ENCODE data around the gene RALGAPB. TPM values are rescaled to one million over a fixed set of nuclear protein-coding genes. Genes with fewer than 3 reads are reported as not detected.

Gene RALGAPB
- total and polyA plus RNA-seq, 2 of the 13 experiments (the other 11 are each of a cell fraction or from before 2014, with no cell fraction given) = 17.6 to 30.6 TPM

DNA sequence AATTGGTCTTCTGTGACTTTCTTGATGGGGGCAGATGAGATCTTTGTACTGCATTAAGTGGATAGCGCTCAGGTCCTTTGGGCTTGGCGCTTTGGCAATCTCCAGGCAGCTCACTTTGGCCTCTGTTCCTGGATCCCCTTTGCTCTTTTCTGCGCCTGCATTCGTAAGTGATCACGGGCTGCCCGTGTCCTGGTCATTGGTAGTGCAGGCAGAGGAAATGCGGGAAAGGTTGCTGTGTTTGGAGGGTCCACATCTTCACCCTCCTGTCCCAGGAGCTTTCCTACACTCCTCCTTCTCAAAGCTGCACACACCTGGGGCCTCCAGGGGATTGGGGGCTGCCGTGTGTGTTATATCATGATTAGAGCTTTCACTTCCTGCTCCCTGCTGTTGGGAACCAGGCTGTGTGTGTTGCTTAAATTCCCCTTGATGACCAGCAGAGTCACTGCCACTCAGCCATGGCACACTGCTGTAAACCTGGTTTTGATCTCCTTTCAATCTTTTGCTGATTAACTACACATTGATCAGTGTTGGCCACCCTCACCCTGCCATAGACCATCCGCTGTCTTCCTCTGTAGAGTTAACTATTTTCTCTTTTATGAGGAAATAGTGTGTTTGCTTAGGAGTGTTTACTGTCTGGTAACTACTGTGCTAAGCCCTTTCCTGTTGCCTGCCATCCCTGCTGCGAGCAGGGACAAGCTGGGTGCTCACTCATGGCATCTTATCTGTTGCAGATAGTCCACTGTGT, 24.5 kb upstream of the RALGAPB start (continued):
- TF ChIP-seq, protein P1, sequence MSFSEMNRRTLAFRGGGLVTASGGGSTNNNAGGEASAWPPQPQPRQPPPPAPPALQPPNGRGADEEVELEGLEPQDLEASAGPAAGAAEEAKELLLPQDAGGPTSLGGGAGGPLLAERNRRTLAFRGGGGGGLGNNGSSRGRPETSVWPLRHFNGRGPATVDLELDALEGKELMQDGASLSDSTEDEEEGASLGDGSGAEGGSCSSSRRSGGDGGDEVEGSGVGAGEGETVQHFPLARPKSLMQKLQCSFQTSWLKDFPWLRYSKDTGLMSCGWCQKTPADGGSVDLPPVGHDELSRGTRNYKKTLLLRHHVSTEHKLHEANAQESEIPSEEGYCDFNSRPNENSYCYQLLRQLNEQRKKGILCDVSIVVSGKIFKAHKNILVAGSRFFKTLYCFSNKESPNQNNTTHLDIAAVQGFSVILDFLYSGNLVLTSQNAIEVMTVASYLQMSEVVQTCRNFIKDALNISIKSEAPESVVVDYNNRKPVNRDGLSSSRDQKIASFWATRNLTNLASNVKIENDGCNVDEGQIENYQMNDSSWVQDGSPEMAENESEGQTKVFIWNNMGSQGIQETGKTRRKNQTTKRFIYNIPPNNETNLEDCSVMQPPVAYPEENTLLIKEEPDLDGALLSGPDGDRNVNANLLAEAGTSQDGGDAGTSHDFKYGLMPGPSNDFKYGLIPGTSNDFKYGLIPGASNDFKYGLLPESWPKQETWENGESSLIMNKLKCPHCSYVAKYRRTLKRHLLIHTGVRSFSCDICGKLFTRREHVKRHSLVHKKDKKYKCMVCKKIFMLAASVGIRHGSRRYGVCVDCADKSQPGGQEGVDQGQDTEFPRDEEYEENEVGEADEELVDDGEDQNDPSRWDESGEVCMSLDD (CRISPR knock-in tag; IDR thresholded peaks at IDR 0.05; ENCODE audit: borderline replicate concordance) = no peak
- TF ChIP-seq MAF1 (CRISPR knock-in tag; IDR thresholded peaks at IDR 0.05; ENCODE audit: borderline replicate concordance) (no peak), FOXM1 (CRISPR knock-in tag; IDR thresholded peaks at IDR 0.05) (no peak), ZNF543 (CRISPR knock-in tag; IDR thresholded peaks at IDR 0.05) (no peak; the same call in 1 of the 2 replicates), SOX6 (IDR thresholded peaks at IDR 0.05) (no peak), SOX6 (CRISPR knock-in tag; IDR thresholded peaks at IDR 0.05) (peak; percentile 43; the same call in 1 of the 2 replicates), YEATS4 (CRISPR knock-in tag; IDR thresholded peaks at IDR 0.05; ENCODE audit: borderline replicate concordance) (no peak; the same call in 1 of the 2 replicates), TEAD2 (CRISPR knock-in tag; IDR thresholded peaks at IDR 0.05) (no peak), ZNF446 (CRISPR knock-in tag; IDR thresholded peaks at IDR 0.05) (peak; percentile 59; the same call in 1 of the 2 replicates), HMG20A (CRISPR knock-in tag; IDR thresholded peaks at IDR 0.05; ENCODE audit: borderline replicate concordance) (peak; percentile 74), NFIC (IDR thresholded peaks at IDR 0.05; ENCODE audit: low read length) (no peak), HOXA3 (CRISPR knock-in tag; IDR thresholded peaks at IDR 0.05) (peak; percentile 45; the same call in 1 of the 2 replicates)
- TF ChIP-seq, protein P2, sequence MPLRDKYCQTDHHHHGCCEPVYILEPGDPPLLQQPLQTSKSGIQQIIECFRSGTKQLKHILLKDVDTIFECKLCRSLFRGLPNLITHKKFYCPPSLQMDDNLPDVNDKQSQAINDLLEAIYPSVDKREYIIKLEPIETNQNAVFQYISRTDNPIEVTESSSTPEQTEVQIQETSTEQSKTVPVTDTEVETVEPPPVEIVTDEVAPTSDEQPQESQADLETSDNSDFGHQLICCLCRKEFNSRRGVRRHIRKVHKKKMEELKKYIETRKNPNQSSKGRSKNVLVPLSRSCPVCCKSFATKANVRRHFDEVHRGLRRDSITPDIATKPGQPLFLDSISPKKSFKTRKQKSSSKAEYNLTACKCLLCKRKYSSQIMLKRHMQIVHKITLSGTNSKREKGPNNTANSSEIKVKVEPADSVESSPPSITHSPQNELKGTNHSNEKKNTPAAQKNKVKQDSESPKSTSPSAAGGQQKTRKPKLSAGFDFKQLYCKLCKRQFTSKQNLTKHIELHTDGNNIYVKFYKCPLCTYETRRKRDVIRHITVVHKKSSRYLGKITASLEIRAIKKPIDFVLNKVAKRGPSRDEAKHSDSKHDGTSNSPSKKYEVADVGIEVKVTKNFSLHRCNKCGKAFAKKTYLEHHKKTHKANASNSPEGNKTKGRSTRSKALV (CRISPR knock-in tag; IDR thresholded peaks at IDR 0.05) = no peak
- TF ChIP-seq, protein P3, sequence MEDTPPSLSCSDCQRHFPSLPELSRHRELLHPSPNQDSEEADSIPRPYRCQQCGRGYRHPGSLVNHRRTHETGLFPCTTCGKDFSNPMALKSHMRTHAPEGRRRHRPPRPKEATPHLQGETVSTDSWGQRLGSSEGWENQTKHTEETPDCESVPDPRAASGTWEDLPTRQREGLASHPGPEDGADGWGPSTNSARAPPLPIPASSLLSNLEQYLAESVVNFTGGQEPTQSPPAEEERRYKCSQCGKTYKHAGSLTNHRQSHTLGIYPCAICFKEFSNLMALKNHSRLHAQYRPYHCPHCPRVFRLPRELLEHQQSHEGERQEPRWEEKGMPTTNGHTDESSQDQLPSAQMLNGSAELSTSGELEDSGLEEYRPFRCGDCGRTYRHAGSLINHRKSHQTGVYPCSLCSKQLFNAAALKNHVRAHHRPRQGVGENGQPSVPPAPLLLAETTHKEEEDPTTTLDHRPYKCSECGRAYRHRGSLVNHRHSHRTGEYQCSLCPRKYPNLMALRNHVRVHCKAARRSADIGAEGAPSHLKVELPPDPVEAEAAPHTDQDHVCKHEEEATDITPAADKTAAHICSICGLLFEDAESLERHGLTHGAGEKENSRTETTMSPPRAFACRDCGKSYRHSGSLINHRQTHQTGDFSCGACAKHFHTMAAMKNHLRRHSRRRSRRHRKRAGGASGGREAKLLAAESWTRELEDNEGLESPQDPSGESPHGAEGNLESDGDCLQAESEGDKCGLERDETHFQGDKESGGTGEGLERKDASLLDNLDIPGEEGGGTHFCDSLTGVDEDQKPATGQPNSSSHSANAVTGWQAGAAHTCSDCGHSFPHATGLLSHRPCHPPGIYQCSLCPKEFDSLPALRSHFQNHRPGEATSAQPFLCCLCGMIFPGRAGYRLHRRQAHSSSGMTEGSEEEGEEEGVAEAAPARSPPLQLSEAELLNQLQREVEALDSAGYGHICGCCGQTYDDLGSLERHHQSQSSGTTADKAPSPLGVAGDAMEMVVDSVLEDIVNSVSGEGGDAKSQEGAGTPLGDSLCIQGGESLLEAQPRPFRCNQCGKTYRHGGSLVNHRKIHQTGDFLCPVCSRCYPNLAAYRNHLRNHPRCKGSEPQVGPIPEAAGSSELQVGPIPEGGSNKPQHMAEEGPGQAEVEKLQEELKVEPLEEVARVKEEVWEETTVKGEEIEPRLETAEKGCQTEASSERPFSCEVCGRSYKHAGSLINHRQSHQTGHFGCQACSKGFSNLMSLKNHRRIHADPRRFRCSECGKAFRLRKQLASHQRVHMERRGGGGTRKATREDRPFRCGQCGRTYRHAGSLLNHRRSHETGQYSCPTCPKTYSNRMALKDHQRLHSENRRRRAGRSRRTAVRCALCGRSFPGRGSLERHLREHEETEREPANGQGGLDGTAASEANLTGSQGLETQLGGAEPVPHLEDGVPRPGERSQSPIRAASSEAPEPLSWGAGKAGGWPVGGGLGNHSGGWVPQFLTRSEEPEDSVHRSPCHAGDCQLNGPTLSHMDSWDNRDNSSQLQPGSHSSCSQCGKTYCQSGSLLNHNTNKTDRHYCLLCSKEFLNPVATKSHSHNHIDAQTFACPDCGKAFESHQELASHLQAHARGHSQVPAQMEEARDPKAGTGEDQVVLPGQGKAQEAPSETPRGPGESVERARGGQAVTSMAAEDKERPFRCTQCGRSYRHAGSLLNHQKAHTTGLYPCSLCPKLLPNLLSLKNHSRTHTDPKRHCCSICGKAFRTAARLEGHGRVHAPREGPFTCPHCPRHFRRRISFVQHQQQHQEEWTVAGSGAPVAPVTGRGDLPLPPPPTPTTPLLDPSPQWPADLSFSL (CRISPR knock-in tag; IDR thresholded peaks at IDR 0.05) = peak; percentile 43; the same call in 1 of the 2 replicates
- TF ChIP-seq, protein P4, sequence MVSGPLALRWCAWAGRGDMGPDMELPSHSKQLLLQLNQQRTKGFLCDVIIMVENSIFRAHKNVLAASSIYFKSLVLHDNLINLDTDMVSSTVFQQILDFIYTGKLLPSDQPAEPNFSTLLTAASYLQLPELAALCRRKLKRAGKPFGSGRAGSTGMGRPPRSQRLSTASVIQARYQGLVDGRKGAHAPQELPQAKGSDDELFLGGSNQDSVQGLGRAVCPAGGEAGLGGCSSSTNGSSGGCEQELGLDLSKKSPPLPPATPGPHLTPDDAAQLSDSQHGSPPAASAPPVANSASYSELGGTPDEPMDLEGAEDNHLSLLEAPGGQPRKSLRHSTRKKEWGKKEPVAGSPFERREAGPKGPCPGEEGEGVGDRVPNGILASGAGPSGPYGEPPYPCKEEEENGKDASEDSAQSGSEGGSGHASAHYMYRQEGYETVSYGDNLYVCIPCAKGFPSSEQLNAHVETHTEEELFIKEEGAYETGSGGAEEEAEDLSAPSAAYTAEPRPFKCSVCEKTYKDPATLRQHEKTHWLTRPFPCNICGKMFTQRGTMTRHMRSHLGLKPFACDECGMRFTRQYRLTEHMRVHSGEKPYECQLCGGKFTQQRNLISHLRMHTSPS (CRISPR knock-in tag; IDR thresholded peaks at IDR 0.05; ENCODE audit: low read depth) = peak; percentile 84; the same call in 1 of the 2 replicates
- TF ChIP-seq, protein P5, sequence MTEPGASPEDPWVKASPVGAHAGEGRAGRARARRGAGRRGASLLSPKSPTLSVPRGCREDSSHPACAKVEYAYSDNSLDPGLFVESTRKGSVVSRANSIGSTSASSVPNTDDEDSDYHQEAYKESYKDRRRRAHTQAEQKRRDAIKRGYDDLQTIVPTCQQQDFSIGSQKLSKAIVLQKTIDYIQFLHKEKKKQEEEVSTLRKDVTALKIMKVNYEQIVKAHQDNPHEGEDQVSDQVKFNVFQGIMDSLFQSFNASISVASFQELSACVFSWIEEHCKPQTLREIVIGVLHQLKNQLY (CRISPR knock-in tag; IDR thresholded peaks at IDR 0.05) = no peak
